Smooth muscle cell (in vitro differentiated cells): ENCODE data around the gene EGR4. TPM values are rescaled to one million over a fixed set of nuclear protein-coding genes. Genes with fewer than 3 reads are reported as not detected.
"Not testable (repeated sequence)": the region's sequence is repeated elsewhere in the genome, so short reads cannot be mapped to it uniquely, and the experiment has no call there.

Source experiments
- DNase-seq: peaks from one replicate; lab custom pipeline; 2025; ENCODE audit not compliant: unreplicated experiment; lab: John Stamatoyannopoulos, UW
- H2AFZ ChIP-seq: fragments of 200-600 bp; sonication (generic); 2 replicates; pipeline ENCODE4 v1.6.0; 2016; ENCODE audit warnings: antibody characterized with exemption, low read depth, mild to moderate bottlenecking
- H3F3A ChIP-seq: fragments of 200-600 bp; sonication (generic); 2 replicates; pipeline ENCODE4 v1.6.0; 2017; ENCODE audit warnings: antibody characterized with exemption, low read depth
- H3K27ac ChIP-seq: fragments of 200-600 bp; sonication (generic); 2 replicates; pipeline ENCODE4 v1.5.1; 2016; ENCODE audit warnings: low read depth, mild to moderate bottlenecking
- H3K27me3 ChIP-seq: fragments of 200-600 bp; sonication (generic); 2 replicates; pipeline ENCODE4 v1.6.1; 2016; ENCODE audit warnings: low read depth, mild to moderate bottlenecking
- H3K36me3 ChIP-seq: fragments of 200-600 bp; sonication (generic); 2 replicates; pipeline ENCODE4 v1.5.1; 2016; ENCODE audit warnings: low read depth
- H3K4me1 ChIP-seq: fragments of 200-600 bp; sonication (generic); 2 replicates; pipeline ENCODE4 v1.5.1; 2016; ENCODE audit warnings: low read depth
- H3K4me2 ChIP-seq: fragments of 200-600 bp; sonication (generic); 2 replicates; pipeline ENCODE4 v1.6.0; 2016; ENCODE audit warnings: mild to moderate bottlenecking
- H3K4me3 ChIP-seq: fragments of 200-600 bp; sonication (generic); 2 replicates; pipeline ENCODE4 v1.5.1; 2016; ENCODE audit warnings: mild to moderate bottlenecking
- H3K79me2 ChIP-seq: fragments of 200-600 bp; sonication (generic); 2 replicates; pipeline ENCODE4 v1.6.0; 2016; ENCODE audit warnings: low read depth, mild to moderate bottlenecking
- H3K9ac ChIP-seq: fragments of 200-600 bp; sonication (generic); 2 replicates; pipeline ENCODE4 v1.6.0; 2016; ENCODE audit warnings: low read depth
- H3K9me3 ChIP-seq: fragments of 200-600 bp; sonication (generic); replicated peaks from 2 replicates; pipeline ENCODE4 v1.5.1; 2016; ENCODE audit warnings: low read depth
- H4K20me1 ChIP-seq: fragments of 200-600 bp; sonication (generic); 2 replicates; pipeline ENCODE4 v1.6.0; 2016; ENCODE audit warnings: low read depth
- WGBS: methylation state at CpG from one replicate; pipeline ENCODE4 v1.1.7; 2016; ENCODE audit warnings: low lambda C conversion rate; 5-methylcytosine and 5-hydroxymethylcytosine counted together
- polyA plus RNA-seq: library from polyadenylated mRNA; unstranded; fragments of >200 nt; fragmentation: Nextera tagmentation; extraction: Ambion mirVana; gene quantifications from 2 replicates; pipeline ENCODE4 v1.2.1, GENCODE V29; 2016
- total RNA-seq: library from RNA; depleted of rRNA; stranded (reverse); fragments of >200 nt; gene quantifications from 2 replicates; pipeline ENCODE4 v1.2.3, GENCODE V29; 2014
- TF ChIP-seq, protein P1 (sequence below): fragments of 200-600 bp; sonication (generic); IDR thresholded peaks from 2 replicates; pipeline ENCODE4 v1.5.1; 2017; ENCODE audit warnings: borderline replicate concordance, mild to moderate bottlenecking, antibody characterized with exemption; ENCODE audit not compliant: insufficient read depth, poor library complexity, severe bottlenecking

The EGR4 gene
- total and polyA plus RNA-seq, 2 experiments from 2014 or later = 0.99 to 7.2 TPM

DNA sequence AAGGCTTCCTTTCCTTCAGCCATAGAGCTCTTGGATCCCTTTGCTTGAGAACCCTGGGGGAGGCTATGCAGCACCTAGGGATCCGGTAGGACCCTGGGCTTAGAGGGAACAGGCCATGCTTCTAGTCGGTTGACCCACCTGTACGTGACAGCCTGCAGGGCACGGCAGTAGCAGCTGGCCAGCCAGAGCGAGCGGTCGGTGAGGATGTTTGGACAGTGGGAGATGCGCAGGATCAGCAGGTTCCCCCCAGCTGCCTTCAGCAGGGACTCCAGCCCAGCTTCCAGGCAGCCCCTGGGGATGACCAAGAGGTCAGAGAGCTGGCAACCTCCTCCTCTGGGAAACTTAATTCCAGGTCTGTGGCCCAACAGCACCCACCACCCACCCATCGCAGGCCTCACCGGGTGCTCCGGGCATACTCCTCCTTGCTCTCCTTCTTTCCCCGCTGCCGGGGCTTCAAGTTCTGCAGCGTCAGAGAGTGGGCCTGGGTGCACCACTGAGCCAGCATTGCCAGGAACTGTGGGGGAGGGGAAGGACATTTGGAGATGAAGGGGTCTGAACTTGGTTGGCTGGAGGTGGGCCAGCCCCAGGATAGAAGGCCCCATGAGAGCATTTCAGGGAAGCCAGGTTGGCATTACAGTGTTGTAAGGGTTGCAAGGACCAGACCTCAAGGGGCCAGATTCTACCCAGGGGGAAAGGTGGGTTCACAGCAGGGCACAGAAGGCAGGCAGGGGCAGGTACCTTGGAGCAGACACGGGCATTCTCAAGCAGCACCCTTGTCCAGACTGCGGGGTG, 29.6 kb downstream of the EGR4 start:
- Histone ChIP-seq H2AFZ (no peak overlapping the region), H3K4me2 (no peak overlapping the region), H3K27ac (no peak overlapping the region), H4K20me1 (peaks cover 12% of the 10 kb centered on the region), H3K4me1 (peaks cover 3% of the 10 kb centered on the region), H3K4me3 (no peak overlapping the region), H3F3A (no peaks in the 10 kb centered on the region), H3K79me2 (no peaks in the 10 kb centered on the region), H3K9ac (no peak overlapping the region), H3K27me3 (peaks cover 15% of the 10 kb centered on the region), H3K9me3 (no peaks in the 10 kb centered on the region), H3K36me3 (no peaks in the 10 kb centered on the region)
- DNase-seq = no peak
- TF ChIP-seq, protein P1, sequence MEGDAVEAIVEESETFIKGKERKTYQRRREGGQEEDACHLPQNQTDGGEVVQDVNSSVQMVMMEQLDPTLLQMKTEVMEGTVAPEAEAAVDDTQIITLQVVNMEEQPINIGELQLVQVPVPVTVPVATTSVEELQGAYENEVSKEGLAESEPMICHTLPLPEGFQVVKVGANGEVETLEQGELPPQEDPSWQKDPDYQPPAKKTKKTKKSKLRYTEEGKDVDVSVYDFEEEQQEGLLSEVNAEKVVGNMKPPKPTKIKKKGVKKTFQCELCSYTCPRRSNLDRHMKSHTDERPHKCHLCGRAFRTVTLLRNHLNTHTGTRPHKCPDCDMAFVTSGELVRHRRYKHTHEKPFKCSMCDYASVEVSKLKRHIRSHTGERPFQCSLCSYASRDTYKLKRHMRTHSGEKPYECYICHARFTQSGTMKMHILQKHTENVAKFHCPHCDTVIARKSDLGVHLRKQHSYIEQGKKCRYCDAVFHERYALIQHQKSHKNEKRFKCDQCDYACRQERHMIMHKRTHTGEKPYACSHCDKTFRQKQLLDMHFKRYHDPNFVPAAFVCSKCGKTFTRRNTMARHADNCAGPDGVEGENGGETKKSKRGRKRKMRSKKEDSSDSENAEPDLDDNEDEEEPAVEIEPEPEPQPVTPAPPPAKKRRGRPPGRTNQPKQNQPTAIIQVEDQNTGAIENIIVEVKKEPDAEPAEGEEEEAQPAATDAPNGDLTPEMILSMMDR = no peak
- 97% methylated on average over 16 of the region's 16 CpGs for WGBS

DNA sequence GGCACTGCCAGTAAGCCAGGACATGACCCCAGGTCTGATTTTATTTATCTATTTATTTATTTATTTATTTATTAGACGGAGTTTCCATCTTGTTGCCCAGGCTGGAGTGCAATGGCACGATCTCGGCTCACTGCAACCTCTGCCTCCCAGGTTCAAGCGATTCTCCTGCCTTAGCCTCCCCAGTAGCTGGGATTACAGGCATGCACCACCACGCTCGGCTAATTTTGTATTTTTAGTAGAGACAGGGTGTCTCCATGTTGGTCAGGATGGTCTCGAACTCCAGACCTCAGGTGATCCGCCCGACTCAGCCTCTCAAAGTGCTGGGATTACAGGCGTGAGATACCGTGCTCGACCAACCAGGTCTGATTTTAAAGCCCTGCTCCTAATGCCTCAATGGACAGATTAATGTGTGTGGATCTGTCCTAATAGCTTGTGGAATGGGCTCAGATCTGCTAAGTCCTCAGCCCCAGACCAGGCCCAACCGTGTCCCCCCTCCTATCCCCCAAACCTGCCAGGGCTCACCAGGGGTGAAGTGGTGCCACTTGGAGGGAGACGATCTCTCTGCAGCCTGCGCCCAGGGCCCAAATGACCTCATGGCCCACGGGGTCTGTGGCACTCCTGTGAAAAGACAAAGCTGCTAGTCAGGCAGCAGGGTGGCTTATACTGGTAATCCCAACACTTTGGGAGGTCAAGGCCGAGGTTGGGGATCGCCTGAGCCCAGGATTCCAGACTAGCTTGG, 30.5 kb downstream of the EGR4 start:
- not testable (repeated sequence) for H3K36me3 ChIP-seq, H3K9ac ChIP-seq, H3K79me2 ChIP-seq, H3K4me1 ChIP-seq, H3K4me3 ChIP-seq, H3K27ac ChIP-seq, H4K20me1 ChIP-seq, H3K4me2 ChIP-seq, DNase-seq, H3K27me3 ChIP-seq, H2AFZ ChIP-seq, H3K9me3 ChIP-seq, H3F3A ChIP-seq
- WGBS = 95% methylated on average over 18 of the region's 18 CpGs

DNA sequence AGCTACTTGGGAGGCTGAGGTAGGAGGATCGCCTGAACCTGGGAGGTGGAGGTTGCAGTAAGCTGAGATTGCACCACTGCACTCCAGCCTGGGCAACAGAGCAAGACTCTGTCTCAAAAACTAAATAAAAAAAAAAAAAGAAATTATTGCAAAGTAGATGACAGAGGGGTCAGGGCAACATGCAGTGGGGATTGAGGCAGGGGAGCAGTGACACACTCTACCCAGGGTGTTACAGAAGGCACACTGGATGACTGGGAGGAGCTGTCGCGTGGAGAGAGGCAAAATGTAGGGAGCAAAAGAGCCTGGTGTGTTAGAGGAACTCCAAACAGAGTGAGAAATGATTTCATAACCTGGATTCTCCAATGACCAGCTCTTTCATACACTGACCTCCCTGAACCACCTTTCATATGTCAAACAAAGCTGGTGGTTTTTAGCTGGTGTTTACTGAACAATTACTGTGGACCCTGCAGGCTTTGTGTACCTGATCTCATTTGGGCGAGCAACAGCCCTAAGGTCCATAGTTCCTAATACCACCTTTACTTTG, 31.2 kb downstream of the EGR4 start:
- Histone ChIP-seq H3K36me3 (no peaks in the 10 kb centered on the region), H4K20me1 (peaks cover 4% of the 10 kb centered on the region), H3K4me1 (no peaks in the 10 kb centered on the region), H3F3A (no peaks in the 10 kb centered on the region), H3K27me3 (no peaks in the 10 kb centered on the region), H3K9ac (no peak overlapping the region), H3K4me3 (no peak overlapping the region), H3K9me3 (no peaks in the 10 kb centered on the region), H3K27ac (no peak overlapping the region), H2AFZ (no peak overlapping the region), H3K4me2 (no peak overlapping the region), H3K79me2 (no peaks in the 10 kb centered on the region)
- TF ChIP-seq, protein P1 = no peak
- no peak for DNase-seq
- WGBS = 93% methylated on average over 4 of the region's 4 CpGs

DNA sequence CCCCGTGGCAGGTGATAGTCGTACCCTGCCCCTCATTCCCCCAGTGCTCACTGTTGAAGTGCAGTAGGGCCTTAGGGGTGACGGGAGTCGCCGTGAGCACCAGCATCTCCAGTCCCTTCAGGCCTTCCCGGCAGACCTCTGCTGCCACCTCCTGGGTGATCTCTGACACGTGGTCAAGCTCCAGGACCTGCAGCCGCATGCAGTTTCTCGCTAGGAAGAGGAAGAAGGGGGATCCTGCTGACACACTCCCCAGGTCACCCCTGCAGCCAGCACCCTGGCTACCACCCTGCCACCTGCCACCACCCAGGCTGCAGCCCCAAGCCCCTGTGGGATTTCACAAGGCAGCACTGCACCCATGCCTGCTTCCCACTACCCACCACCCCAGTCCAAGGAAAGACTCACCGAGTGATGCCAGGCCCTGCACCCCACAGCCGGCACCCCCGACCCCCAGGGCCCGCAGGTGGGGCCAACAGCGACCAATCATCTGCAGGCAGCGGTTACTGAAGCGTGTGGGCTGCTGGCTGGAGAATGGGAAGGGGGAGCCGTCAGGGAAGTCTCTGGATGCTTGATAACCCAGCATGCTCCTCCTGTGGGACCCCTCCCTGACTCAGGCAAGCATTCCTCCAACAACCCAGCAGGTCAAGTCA, 32.9 kb downstream of the EGR4 start:
- TF ChIP-seq, protein P1 = peak; percentile 34
- Histone ChIP-seq H3K9me3 (no peaks in the 10 kb centered on the region), H3K4me3 (no peak overlapping the region), H3K9ac (no peak overlapping the region), H3K79me2 (no peaks in the 10 kb centered on the region), H4K20me1 (no peaks in the 10 kb centered on the region), H3K27me3 (no peaks in the 10 kb centered on the region), H3K36me3 (no peaks in the 10 kb centered on the region), H3F3A (no peaks in the 10 kb centered on the region), H2AFZ (no peak overlapping the region), H3K4me1 (no peaks in the 10 kb centered on the region), H3K27ac (no peak overlapping the region), H3K4me2 (no peak overlapping the region)
- 38% methylated on average over 17 of the region's 17 CpGs for WGBS
- DNase-seq = no peak
